H9 (cell line): ENCODE data around the gene DOCK9. TPM values are rescaled to one million over a fixed set of nuclear protein-coding genes. Genes with fewer than 3 reads are reported as not detected.

Experiments used
- DNase-seq: peaks from one replicate; pipeline ENCODE4 v3.0.0-alpha.2; 2017
- H2AFZ ChIP-seq: one replicate; pipeline ENCODE4 v1.6.1; 2013; ENCODE audit warnings: mild to moderate bottlenecking, low read length, control low read depth, moderate library complexity
- H2AK5ac ChIP-seq: 2 replicates; pipeline ENCODE4 v1.6.1; 2013; ENCODE audit warnings: low read length, control low read depth, mixed read lengths; ENCODE audit not compliant: insufficient read length
- H2BK120ac ChIP-seq: one replicate; pipeline ENCODE4 v1.6.1; 2013; ENCODE audit warnings: low read depth, mild to moderate bottlenecking, low read length, control low read depth, inconsistent platforms; ENCODE audit not compliant: poor library complexity, severe bottlenecking
- H2BK12ac ChIP-seq: 2 replicates; pipeline ENCODE4 v1.6.1; 2013; ENCODE audit warnings: low read length, control low read depth, mixed read lengths, low read depth; ENCODE audit not compliant: insufficient read length
- H2BK15ac ChIP-seq: 2 replicates; pipeline ENCODE4 v1.6.1; 2013; ENCODE audit warnings: low read depth, low read length, control low read depth
- H2BK20ac ChIP-seq: one replicate; pipeline ENCODE4 v1.6.1; 2013; ENCODE audit warnings: low read depth, mild to moderate bottlenecking, low read length, control low read depth, inconsistent platforms; ENCODE audit not compliant: poor library complexity, severe bottlenecking
- H2BK5ac ChIP-seq: 2 replicates; pipeline ENCODE4 v1.6.1; 2013; ENCODE audit warnings: low read length, control low read depth, mixed read lengths; ENCODE audit not compliant: insufficient read length
- H3K14ac ChIP-seq: 2 replicates; pipeline ENCODE4 v1.6.1; 2013; ENCODE audit warnings: low read length, control low read depth; ENCODE audit not compliant: insufficient read depth
- H3K18ac ChIP-seq: 2 replicates; pipeline ENCODE4 v1.6.1; 2013; ENCODE audit warnings: low read depth, mild to moderate bottlenecking, mixed read lengths, low read length, control low read depth; ENCODE audit not compliant: insufficient read length
- H3K23ac ChIP-seq: 2 replicates; pipeline ENCODE4 v1.6.1; 2013; ENCODE audit warnings: low read length, control low read depth, mixed read lengths, low read depth; ENCODE audit not compliant: insufficient read length
- H3K23me2 ChIP-seq: 2 replicates; pipeline ENCODE4 v1.6.1; 2013; ENCODE audit warnings: low read depth, mild to moderate bottlenecking, mixed read lengths, low read length, control low read depth; ENCODE audit not compliant: insufficient read length, poor library complexity, severe bottlenecking
- H3K27ac ChIP-seq: 2 replicates; pipeline ENCODE4 v1.5.1; 2013; ENCODE audit warnings: low read length, control low read depth, mixed read lengths, low read depth; ENCODE audit not compliant: insufficient read length
- H3K27me3 ChIP-seq: 2 replicates; pipeline ENCODE4 v1.6.1; 2013; ENCODE audit warnings: low read length, control low read depth, inconsistent platforms; ENCODE audit not compliant: insufficient read depth
- H3K4ac ChIP-seq: 2 replicates; pipeline ENCODE4 v1.6.1; 2013; ENCODE audit warnings: low read depth, mild to moderate bottlenecking, control low read depth, inconsistent platforms, low read length, moderate library complexity
- H3K4me1 ChIP-seq: 2 replicates; pipeline ENCODE4 v1.6.1; 2013; ENCODE audit warnings: low read length, control low read depth, inconsistent platforms; ENCODE audit not compliant: insufficient read depth
- H3K4me2 ChIP-seq: 2 replicates; pipeline ENCODE4 v1.6.1; 2013; ENCODE audit warnings: low read length, control low read depth, mixed read lengths; ENCODE audit not compliant: insufficient read length, insufficient read depth
- H3K56ac ChIP-seq: 2 replicates; pipeline ENCODE4 v1.6.1; 2013; ENCODE audit warnings: low read depth, mild to moderate bottlenecking, mixed read lengths, low read length, control low read depth; ENCODE audit not compliant: insufficient read length
- H3K79me1 ChIP-seq: 2 replicates; pipeline ENCODE4 v1.6.1; 2013; ENCODE audit warnings: low read depth, mild to moderate bottlenecking, moderate library complexity, low read length, control low read depth, inconsistent platforms; ENCODE audit not compliant: insufficient read depth, poor library complexity, severe bottlenecking
- H3K79me2 ChIP-seq: 2 replicates; pipeline ENCODE4 v1.6.1; 2013; ENCODE audit warnings: low read length, control low read depth, inconsistent platforms; ENCODE audit not compliant: insufficient read depth
- H3K9ac ChIP-seq: 2 replicates; pipeline ENCODE4 v1.6.1; 2013; ENCODE audit warnings: low read length, control low read depth, mixed read lengths; ENCODE audit not compliant: insufficient read length; ENCODE audit errors: extremely low read depth
- H3K9me3 ChIP-seq: one replicate; pipeline ENCODE4 v1.6.1; 2013; ENCODE audit warnings: low read depth, low read length, inconsistent platforms; ENCODE audit not compliant: control insufficient read depth
- H3T11ph ChIP-seq: one replicate; pipeline ENCODE4 v1.6.1; 2013; ENCODE audit warnings: mild to moderate bottlenecking, low read length, control low read depth, inconsistent platforms
- H4K20me1 ChIP-seq: one replicate; pipeline ENCODE4 v1.6.1; 2013; ENCODE audit not compliant: control insufficient read depth, insufficient read length, insufficient read depth
- H4K5ac ChIP-seq: 2 replicates; pipeline ENCODE4 v1.6.1; 2013; ENCODE audit warnings: low read depth, mild to moderate bottlenecking, mixed read lengths, low read length, control low read depth; ENCODE audit not compliant: insufficient read length
- H4K8ac ChIP-seq: replicated peaks from 2 replicates; pipeline ENCODE4 v1.6.1; 2013; ENCODE audit warnings: low read length, control low read depth, mixed read lengths, low read depth; ENCODE audit not compliant: insufficient read length
- H4K91ac ChIP-seq: 2 replicates; pipeline ENCODE4 v1.6.1; 2013; ENCODE audit warnings: low read depth, mild to moderate bottlenecking, moderate library complexity, mixed read lengths, low read length, control low read depth; ENCODE audit not compliant: insufficient read length
- H3K27ac Mint-ChIP-seq, 3 experiments: 2 replicates in 2 of 3; 3 replicates in 1 of 3; pipeline ENCODE4 v1.8.0; 2020 to 2021; ENCODE audit warnings: mixed read lengths in 3 of 3, mild to moderate bottlenecking in 1 of 3, moderate library complexity in 1 of 3
- H3K27me3 Mint-ChIP-seq: 2 replicates; pipeline ENCODE4 v1.8.0; 2021; ENCODE audit warnings: low read depth, mild to moderate bottlenecking, moderate library complexity, mixed read lengths
- H3K36me3 Mint-ChIP-seq, 3 experiments: 2 replicates in 2 of 3; 3 replicates in 1 of 3; pipeline ENCODE4 v1.8.0; 2020 to 2021; ENCODE audit warnings: low read depth in 3 of 3, mixed read lengths in 3 of 3; ENCODE audit not compliant: insufficient read depth in 1 of 3
- H3K4me1 Mint-ChIP-seq, 2 experiments: 2 replicates each; pipeline ENCODE4 v1.8.0; 2020; ENCODE audit warnings: mixed read lengths in 2 of 2
- H3K4me3 Mint-ChIP-seq, 2 experiments: 2 replicates in 1 of 2; 3 replicates in 1 of 2; pipeline ENCODE4 v1.8.0; 2020 to 2021; ENCODE audit warnings: mild to moderate bottlenecking in 2 of 2, mixed read lengths in 2 of 2, moderate library complexity in 1 of 2
- H3K9me3 Mint-ChIP-seq, 2 experiments: 2 replicates in 1 of 2; 3 replicates in 1 of 2; pipeline ENCODE4 v1.8.0; 2020; ENCODE audit warnings: mild to moderate bottlenecking in 2 of 2, mixed read lengths in 2 of 2, moderate library complexity in 1 of 2
- CTCF ChIP-seq: fragments of 200-600 bp; sonication (generic); conservative IDR thresholded peaks from 3 replicates; pipeline ENCODE4 v1.8.0; 2021; ENCODE audit warnings: antibody characterized with exemption, mild to moderate bottlenecking
- WGBS: extraction: QIAGEN DNeasy Blood & Tissue Kit; methylation state at CpG from one replicate; pipeline ENCODE4 v1.1.7; 2013; ENCODE audit warnings: missing lambda C conversion rate, low lambda C conversion rate, mixed read lengths; ENCODE audit not compliant: insufficient read length; ENCODE audit errors: extremely low coverage; 5-methylcytosine and 5-hydroxymethylcytosine counted together
- total RNA-seq: library from RNA; stranded (reverse); gene quantifications from 2 replicates; pipeline ENCODE4 v1.2.1, GENCODE V29; 2021

DOCK9 gene
- total RNA-seq, 1 experiment from 2014 or later = 23.0 TPM

- Histone ChIP-seq H3K56ac (no peak overlapping the region), H3K9ac (no peak overlapping the region), H3T11ph (no peak overlapping the region), H4K8ac (no peak overlapping the region), H3K79me2 (no peaks in the 10 kb centered on the region), H2BK5ac (no peak overlapping the region), H3K23me2 (no peaks in the 10 kb centered on the region), H2BK15ac (no peak overlapping the region), H3K4me2 (no peak overlapping the region), H3K23ac (no peak overlapping the region), H4K20me1 (no peaks in the 10 kb centered on the region), H2AFZ (no peak overlapping the region), H4K5ac (no peak overlapping the region), H3K79me1 (no peaks in the 10 kb centered on the region), H3K4ac (no peak overlapping the region), H3K4me1 (no peaks in the 10 kb centered on the region), H2BK120ac (no peak overlapping the region), H2AK5ac (no peak overlapping the region), H4K91ac (no peak overlapping the region), H3K27me3 (no peaks in the 10 kb centered on the region), H3K14ac (no peak overlapping the region), H3K9me3 (no peaks in the 10 kb centered on the region), H2BK20ac (no peak overlapping the region), H3K27ac (no peak overlapping the region), H2BK12ac (no peak overlapping the region), H3K18ac (no peak overlapping the region)
- WGBS = no CpG with 5 or more reads among the region's 16 CpGs
- no peak for TF ChIP-seq CTCF
- H3K27me3 Mint-ChIP-seq = no peaks in the 10 kb centered on the region; the same call in 1 of the 2 replicates
- no peaks in the 10 kb centered on the region for H3K9me3 Mint-ChIP-seq
- peak overlapping the region in 1 of 3 experiments; percentile 69; a peak in 1 of 7 replicates for H3K27ac Mint-ChIP-seq
- DNase-seq = no peak
- H3K4me1 Mint-ChIP-seq = peaks cover 0 to 3% of the 10 kb centered on the region in 2 experiments; a peak in 1 of 4 replicates
- no peak overlapping the region for H3K4me3 Mint-ChIP-seq
- no peaks in the 10 kb centered on the region for H3K36me3 Mint-ChIP-seq
These were observed 205.8 kb downstream of the DOCK9 start for GRCh38 chr13:98771838-98772611.
